Suprapubic skin (tissue), 4 donors: Measurements from ENCODE around the gene EVPL. TPM values are rescaled to one million over a fixed set of nuclear protein-coding genes. Genes with fewer than 3 reads are reported as not detected.

Source experiments
- DNase-seq, 2 donors: peaks; one replicate each; pipeline ENCODE4 v3.0.0-alpha.2; 2019; ENCODE audit warnings: low spot score in 2 of 2
- H3K27ac ChIP-seq: fragments of 200-600 bp; sonication (generic); one replicate; pipeline ENCODE4 v1.5.1; 2019
- H3K27me3 ChIP-seq: fragments of 200-600 bp; sonication (generic); one replicate; pipeline ENCODE4 v1.5.1; 2019
- H3K36me3 ChIP-seq: fragments of 200-600 bp; sonication (generic); one replicate; pipeline ENCODE4 v1.5.1; 2019
- H3K4me1 ChIP-seq: fragments of 200-600 bp; sonication (generic); one replicate; pipeline ENCODE4 v1.5.1; 2019
- H3K4me3 ChIP-seq: fragments of 200-600 bp; sonication (generic); one replicate; pipeline ENCODE4 v1.5.1; 2019; ENCODE audit warnings: mild to moderate bottlenecking
- H3K9me3 ChIP-seq: fragments of 200-600 bp; sonication (generic); one replicate; pipeline ENCODE4 v1.5.1; 2019
- EP300 ChIP-seq: sonication (generic); formaldehyde crosslinking; IDR thresholded peaks from one replicate; pipeline ENCODE4 v1.6.1; 2017; ENCODE audit warnings: antibody characterized with exemption
- POLR2A ChIP-seq, 2 donors: fragments of 450-650 bp; IDR thresholded peaks; one replicate each; pipeline ENCODE4 v1.6.1; 2017; ENCODE audit warnings: antibody characterized with exemption in 2 of 2, mild to moderate bottlenecking in 2 of 2, moderate library complexity in 2 of 2
- POLR2AphosphoS5 ChIP-seq, 3 donors: sonication (generic); formaldehyde crosslinking; IDR thresholded peaks; one replicate each; pipeline ENCODE4 v1.6.1; 2017; ENCODE audit warnings: antibody characterized with exemption in 3 of 3
- WGBS: methylation state at CpG from one replicate; pipeline ENCODE4 v1.1.5; 2018; 5-methylcytosine and 5-hydroxymethylcytosine counted together
- total RNA-seq, 4 donors: library from RNA; depleted of rRNA; stranded (reverse); fragments of >200 nt; gene quantifications; one replicate each; pipeline ENCODE4 v1.1.0, GENCODE V29; 2016
- TF ChIP-seq, protein P1 (sequence below), 2 donors: fragments of 200-600 bp in 1 of 2; fragments of 450-650 bp in 1 of 2; sonication (generic) in 1 of 2; IDR thresholded peaks; one replicate each; pipeline ENCODE4 v1.5.1; 2016 to 2019; ENCODE audit warnings: antibody characterized with exemption in 2 of 2, mild to moderate bottlenecking in 1 of 2, moderate library complexity in 1 of 2

The EVPL gene
- total RNA-seq, 4 donors from 2014 or later = 218 to 425 (median 274) TPM

- Histone ChIP-seq H3K36me3 (peaks cover 72% of the 10 kb centered on the region), H3K4me1 (peaks cover 57% of the 10 kb centered on the region), H3K9me3 (no peaks in the 10 kb centered on the region), H3K27me3 (no peaks in the 10 kb centered on the region), H3K27ac (peak overlapping the region; percentile 85), H3K4me3 (no peak overlapping the region)
- WGBS = 88% methylated on average over 4 of the region's 4 CpGs
- DNase-seq = no peak
- TF ChIP-seq POLR2A (IDR thresholded peaks at IDR 0.05) (no peak), EP300 (no peak), POLR2AphosphoS5 (IDR thresholded peaks at IDR 0.05) (no peak)
- TF ChIP-seq, protein P1, sequence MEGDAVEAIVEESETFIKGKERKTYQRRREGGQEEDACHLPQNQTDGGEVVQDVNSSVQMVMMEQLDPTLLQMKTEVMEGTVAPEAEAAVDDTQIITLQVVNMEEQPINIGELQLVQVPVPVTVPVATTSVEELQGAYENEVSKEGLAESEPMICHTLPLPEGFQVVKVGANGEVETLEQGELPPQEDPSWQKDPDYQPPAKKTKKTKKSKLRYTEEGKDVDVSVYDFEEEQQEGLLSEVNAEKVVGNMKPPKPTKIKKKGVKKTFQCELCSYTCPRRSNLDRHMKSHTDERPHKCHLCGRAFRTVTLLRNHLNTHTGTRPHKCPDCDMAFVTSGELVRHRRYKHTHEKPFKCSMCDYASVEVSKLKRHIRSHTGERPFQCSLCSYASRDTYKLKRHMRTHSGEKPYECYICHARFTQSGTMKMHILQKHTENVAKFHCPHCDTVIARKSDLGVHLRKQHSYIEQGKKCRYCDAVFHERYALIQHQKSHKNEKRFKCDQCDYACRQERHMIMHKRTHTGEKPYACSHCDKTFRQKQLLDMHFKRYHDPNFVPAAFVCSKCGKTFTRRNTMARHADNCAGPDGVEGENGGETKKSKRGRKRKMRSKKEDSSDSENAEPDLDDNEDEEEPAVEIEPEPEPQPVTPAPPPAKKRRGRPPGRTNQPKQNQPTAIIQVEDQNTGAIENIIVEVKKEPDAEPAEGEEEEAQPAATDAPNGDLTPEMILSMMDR (IDR thresholded peaks at IDR 0.05) = no peak
Measured at GRCh38 chr17:76054112-76054476, 27.0 kb upstream of the EVPL start.

- 58% methylated on average over 17 of the region's 17 CpGs for WGBS
- peaks cover 57% of the 10 kb centered on the region for H3K4me1 ChIP-seq
Measured at GRCh38 chr17:76053246-76054111, 26.4 kb upstream of the EVPL start.

GRCh38 chr17:76051561-76051960, 24.5 kb upstream of the EVPL start:
- Histone ChIP-seq H3K27me3 (no peaks in the 10 kb centered on the region), H3K4me3 (no peak overlapping the region), H3K4me1 (peaks cover 51% of the 10 kb centered on the region), H3K9me3 (no peaks in the 10 kb centered on the region), H3K36me3 (peaks cover 72% of the 10 kb centered on the region), H3K27ac (no peak overlapping the region)
- WGBS = 81% methylated on average over 6 of the region's 6 CpGs
- no peak for DNase-seq
- TF ChIP-seq EP300 = no peak

More at GRCh38 chr17:76053246-76054111, 26.4 kb upstream of the EVPL start:
- peak overlapping the region; percentile 10 for H3K4me3 ChIP-seq
- no peak for DNase-seq
- peak overlapping the region; percentile 85 for H3K27ac ChIP-seq
- TF ChIP-seq POLR2AphosphoS5 (IDR thresholded peaks at IDR 0.05) (no peak), EP300 (no peak), POLR2A (IDR thresholded peaks at IDR 0.05) (no peak)
- TF ChIP-seq, protein P1 (IDR thresholded peaks at IDR 0.05) = no peak
- peaks cover 72% of the 10 kb centered on the region for H3K36me3 ChIP-seq
- no peaks in the 10 kb centered on the region for H3K27me3 ChIP-seq
- H3K9me3 ChIP-seq = no peaks in the 10 kb centered on the region

DNA sequence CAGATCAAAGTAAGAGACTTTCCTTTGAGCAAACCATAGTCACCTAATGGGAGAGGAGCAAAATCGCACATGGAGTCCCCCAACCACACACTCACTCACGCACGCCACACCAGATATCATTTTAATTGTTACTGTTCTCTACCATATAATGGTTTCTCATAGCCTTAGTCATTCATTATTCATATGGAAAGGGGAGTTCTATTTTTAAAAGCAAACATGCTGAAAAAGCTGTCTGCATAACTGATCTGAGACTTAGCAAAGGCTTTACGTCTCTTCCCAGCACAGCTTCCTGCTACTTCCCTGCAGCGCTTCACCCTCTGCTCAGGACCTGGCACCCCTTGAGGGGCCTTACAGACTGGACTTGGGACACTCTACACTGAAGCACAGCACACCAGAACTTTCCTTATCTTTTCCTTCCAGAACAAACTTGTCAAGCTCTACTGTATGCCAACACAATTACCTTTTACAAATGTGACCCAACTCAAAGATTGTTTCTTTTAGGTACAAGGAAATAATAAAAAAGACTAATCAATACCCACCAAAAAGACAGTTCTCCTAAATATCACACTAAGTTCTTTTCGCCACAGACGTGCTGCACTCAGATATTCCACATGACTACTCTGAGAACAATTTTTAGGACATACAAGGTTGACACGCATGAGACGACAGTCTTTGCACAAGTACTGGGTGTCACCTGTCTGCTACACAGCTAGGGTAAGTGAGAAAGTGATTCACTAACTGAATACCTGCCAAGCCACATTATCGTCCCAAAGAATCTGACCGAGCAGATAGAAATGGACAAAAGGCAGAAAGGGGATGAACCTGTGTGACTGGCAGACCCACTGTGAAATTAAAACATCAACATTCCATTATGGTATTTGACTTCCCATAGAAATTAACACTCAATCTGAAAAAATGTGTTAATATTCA, 23.7 kb upstream of the EVPL start:
- peak overlapping the region; percentile 67 for H3K27ac ChIP-seq

GRCh38 chr17:76049836-76050537, 22.9 kb upstream of the EVPL start:
- Histone ChIP-seq H3K27me3 (no peaks in the 10 kb centered on the region), H3K4me3 (no peak overlapping the region), H3K4me1 (peaks cover 41% of the 10 kb centered on the region), H3K27ac (no peak overlapping the region), H3K36me3 (peaks cover 72% of the 10 kb centered on the region), H3K9me3 (no peaks in the 10 kb centered on the region)
- TF ChIP-seq EP300 = no peak
- no peak for TF ChIP-seq POLR2AphosphoS5 (IDR thresholded peaks at IDR 0.05)
- TF ChIP-seq, protein P1 (IDR thresholded peaks at IDR 0.05) = no peak
- no peak for TF ChIP-seq POLR2A (IDR thresholded peaks at IDR 0.05)
- WGBS = 90% methylated on average over 15 of the region's 15 CpGs
- no peak for DNase-seq

More for the DNA sequence above, 23.7 kb upstream of the EVPL start:
- Histone ChIP-seq H3K27me3 (no peaks in the 10 kb centered on the region), H3K36me3 (peaks cover 72% of the 10 kb centered on the region), H3K9me3 (no peaks in the 10 kb centered on the region), H3K4me1 (peaks cover 43% of the 10 kb centered on the region), H3K4me3 (no peak overlapping the region)
- DNase-seq = no peak
- 73% methylated on average over 11 of the region's 11 CpGs for WGBS
- no peak for TF ChIP-seq POLR2AphosphoS5 (IDR thresholded peaks at IDR 0.05)
- TF ChIP-seq, protein P1 (IDR thresholded peaks at IDR 0.05) = no peak
- TF ChIP-seq POLR2A (IDR thresholded peaks at IDR 0.05) = no peak
- no peak for TF ChIP-seq EP300
